Measurements from ENCODE around the gene HBG1. TPM values are rescaled to one million over a fixed set of nuclear protein-coding genes. Genes with fewer than 3 reads are reported as not detected.
"Not testable (repeated sequence)": the region's sequence is repeated elsewhere in the genome, so short reads cannot be mapped to it uniquely, and the experiment has no call there.

HBG1 gene
- total RNA-seq, 1 donor from 2014 or later, result not detected

DNA sequence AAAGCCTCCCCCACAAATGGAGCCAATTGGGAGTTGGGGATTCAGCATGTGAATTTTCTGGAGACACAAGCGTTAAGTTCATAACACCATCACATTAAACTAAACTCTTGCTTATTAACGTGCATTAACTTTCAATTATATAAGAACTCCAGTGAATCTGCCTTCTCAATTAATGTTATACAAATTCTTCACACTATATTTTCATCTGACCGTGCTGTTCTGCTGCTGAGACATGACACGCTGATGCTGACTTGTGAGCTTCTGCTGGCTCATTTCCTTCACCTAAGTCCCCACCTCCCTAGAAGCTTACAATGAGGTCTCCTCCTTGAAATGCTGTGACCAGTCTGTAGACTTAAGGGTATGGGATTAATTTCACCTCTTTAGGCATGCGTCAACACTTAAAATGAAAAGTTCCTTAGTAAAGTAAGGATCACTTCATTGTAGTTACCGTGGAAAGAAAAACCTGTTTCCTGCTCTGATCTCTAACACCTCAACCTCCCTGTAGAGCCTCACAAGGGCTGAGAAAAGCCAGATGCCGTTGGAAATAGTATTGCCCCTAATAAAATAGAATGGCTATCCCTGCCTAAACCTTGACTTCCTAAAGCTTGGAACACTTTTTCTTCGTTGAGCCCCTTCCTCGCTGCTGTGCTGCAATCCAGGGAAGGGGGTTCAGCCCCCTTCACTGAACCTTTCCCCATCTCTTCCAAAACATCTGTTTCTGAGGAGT, 2.7 kb upstream of the HBG1 start:
- no peak for DNase-seq (ENCODE audit: missing footprints)
- no peak for ATAC-seq
- intact Hi-C loops (cut with DNase I), result no loop called here

DNA sequence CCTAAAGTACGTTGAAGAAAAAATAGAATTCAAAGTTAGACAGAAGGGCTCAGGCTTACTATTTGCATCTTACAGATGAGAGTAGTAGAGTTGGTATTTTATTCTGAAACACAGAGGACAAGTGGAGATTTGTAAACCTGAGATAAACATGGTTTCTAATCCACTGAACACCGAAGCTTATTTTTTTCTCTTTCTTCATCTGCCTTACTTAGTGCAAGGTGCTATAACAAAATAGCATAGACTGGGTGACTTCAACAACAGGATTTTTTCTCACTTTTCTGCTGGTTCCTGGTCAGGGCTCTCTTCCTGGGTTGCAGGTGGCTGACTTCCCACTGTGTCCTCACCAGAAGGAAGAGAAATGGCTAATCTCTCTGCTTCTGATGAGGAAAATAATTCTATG, 2.1 kb upstream of the HBG1 start:
- no peak for ATAC-seq

DNA sequence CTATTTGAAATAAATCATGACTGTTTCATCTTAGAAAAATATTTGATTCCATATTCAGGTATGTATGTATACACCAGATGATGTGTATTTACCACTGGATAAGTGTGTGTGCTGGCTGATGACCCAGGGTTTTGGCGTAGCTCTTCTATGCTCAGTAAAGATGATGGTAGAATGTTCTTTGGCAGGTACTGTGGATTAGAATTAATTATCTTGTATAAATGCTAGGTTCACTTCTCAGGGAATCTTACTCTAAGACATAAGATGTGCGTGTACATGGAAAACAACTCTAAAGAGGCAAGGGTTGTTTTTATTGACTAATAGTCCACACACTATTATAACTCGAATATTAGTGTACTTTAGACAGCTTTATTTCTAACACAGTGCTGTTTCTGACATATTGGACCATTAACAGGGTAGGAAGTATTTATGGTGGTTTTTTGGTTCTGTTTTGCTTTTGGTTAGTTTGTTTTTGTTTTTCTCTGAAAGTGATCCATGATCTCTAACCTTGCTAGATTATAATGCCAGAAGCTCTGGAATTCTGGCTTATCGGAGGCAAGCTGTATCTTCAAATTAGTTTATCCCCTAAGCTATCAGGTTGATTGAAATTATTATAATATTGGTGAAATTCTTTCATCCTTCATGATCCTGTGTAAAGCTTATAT, 1.0 kb upstream of the HBG1 start:
- no peak for ATAC-seq
- DNase-seq (ENCODE audit: missing footprints), result no peak
- intact Hi-C loops (cut with DNase I), result no loop called here

More for the DNA sequence above, 2.1 kb upstream of the HBG1 start:
- DNase-seq (ENCODE audit: missing footprints), result no peak
- intact Hi-C loops (cut with DNase I), result no loop called here

DNA sequence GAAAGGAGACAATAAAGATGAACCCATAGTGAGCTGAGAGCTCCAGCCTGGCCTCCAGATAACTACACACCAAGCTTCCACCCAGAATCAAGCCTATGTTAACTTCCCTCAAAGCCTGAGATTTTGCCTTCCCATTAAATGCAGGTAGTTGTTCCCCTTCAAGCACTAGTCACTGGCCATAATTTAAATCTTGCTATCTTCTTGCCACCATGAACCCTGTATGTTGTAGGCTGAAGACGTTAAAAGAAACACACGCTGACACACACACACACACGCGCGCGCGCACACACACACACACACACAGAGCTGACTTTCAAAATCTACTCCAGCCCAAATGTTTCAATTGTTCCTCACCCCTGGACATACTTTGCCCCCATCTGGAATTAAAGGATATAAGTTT, 1.2 kb downstream of the HBG1 start:
- intact Hi-C loops (cut with DNase I); ATAC-seq; DNase-seq (ENCODE audit: missing footprints): not testable (repeated sequence)

GRCh38 chr11:5247472-5248192, 2.0 kb downstream of the HBG1 start:
- intact Hi-C loops (cut with DNase I), result no loop called here
- ATAC-seq (no peak), DNase-seq (ENCODE audit: missing footprints) (no peak)

GRCh38 chr11:5246772-5247471, 2.7 kb downstream of the HBG1 start:
- no peak for ATAC-seq
- intact Hi-C loops (cut with DNase I), result no loop called here
- DNase-seq (ENCODE audit: missing footprints), result no peak

GRCh38 chr11:5245155-5245554, 4.5 kb downstream of the HBG1 start:
- intact Hi-C loops (cut with DNase I), result no loop called here
- no peak for DNase-seq (ENCODE audit: missing footprints)
- ATAC-seq, result no peak

GRCh38 chr11:5243816-5244180, 5.9 kb downstream of the HBG1 start:
- DNase-seq (ENCODE audit: missing footprints) (no peak), ATAC-seq (no peak)
- intact Hi-C loops (cut with DNase I), result no loop called here

DNA sequence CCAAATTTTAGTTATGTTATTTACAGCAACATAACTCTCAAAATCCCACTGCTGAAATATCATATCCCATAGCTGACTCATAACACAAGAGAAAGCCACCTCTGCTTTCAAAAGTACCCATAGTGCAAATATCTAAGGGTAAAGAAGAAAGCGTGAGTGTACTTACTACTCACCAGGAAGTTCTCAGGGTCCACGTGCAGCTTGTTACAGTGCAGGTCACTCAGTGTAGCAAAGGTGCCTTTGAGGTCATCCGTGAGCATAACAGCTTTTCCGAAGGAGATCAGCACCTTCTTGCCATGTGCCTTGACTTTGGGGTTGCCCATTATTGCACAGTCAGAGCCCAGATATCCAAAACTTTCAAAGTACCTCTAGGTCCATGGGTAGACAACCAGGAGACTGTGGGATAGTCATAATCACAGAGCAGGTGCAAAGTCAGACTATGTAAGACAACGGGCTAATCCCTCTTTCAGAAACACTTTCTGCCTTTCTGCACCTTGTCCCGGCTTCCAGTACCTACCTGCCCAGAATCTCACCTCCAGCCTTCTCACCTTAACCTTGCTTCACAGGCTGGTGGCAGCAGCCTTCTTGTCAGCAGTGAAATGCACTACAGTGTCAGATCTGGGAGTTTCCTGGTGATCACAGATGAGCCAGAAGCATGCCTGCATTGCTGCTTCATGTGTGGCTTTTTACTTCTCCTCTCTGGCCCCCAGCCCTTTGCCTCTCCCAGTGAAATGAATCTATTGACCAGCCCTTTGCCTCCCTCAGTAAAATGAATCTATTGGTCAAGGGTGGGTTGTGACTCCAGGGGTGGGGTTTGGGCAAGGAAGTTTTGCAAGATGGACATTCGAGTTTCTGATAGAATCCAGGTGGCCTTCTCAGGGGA, 6.5 kb downstream of the HBG1 start:
- no peak for DNase-seq (ENCODE audit: missing footprints)
- intact Hi-C loops (cut with DNase I), result no loop called here
- no peak for ATAC-seq

- intact Hi-C loops (cut with DNase I), result no loop called here
- DNase-seq (ENCODE audit: missing footprints) (no peak), ATAC-seq (no peak)
Observed at GRCh38 chr11:5242208-5242607, 7.4 kb downstream of the HBG1 start.

DNA sequence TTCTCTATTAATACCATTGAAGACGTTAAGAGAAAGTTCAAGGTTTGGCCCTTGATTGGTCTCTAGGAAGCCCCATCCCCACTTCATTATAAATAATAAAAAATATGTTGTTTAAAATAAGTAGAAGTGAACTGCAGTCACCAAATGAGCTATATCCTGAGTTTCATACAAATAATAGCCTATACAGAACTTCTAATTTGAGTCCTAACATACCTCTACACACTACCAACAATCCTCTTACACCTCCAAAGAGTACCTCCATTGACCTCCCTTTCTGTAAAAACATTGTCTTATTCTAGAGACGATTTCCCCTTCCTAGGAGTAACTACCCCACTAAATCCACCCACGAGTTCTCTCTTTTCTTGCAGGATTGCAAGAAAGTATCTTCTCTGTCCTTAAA, 8.2 kb downstream of the HBG1 start:
- intact Hi-C loops (cut with DNase I), result no loop called here
- DNase-seq (ENCODE audit: missing footprints) (no peak), ATAC-seq (no peak)

GRCh38 chr11:5240458-5240857, 9.2 kb downstream of the HBG1 start:
- intact Hi-C loops (cut with DNase I), result no loop called here
- no peak for ATAC-seq

DNA sequence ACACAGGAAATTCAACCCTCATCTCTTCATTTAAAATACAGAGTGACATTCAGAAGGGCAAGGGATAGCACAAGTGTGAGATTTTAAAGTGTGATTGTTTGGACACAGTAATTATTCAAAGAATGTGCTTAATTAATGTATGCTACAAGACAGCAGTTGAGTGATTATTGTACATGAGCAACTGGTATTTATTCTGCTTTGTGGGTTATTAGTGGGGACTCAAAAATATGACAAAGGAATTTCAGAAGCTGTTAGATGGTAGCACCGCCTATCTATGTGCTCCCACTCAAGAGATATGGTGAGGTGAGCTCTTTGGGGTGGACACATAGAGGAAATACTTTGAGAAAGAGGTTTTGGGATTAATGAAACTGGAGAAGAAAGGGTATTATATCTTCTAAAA, 9.6 kb downstream of the HBG1 start:
- intact Hi-C loops (cut with DNase I), result no loop called here

More at GRCh38 chr11:5240458-5240857, 9.2 kb downstream of the HBG1 start:
- no peak for DNase-seq (ENCODE audit: missing footprints)

GRCh38 chr11:5239046-5239445, 10.6 kb downstream of the HBG1 start:
- DNase-seq (ENCODE audit: missing footprints) (no peak), ATAC-seq (no peak)
- intact Hi-C loops (cut with DNase I), result no loop called here

More for the DNA sequence above, 9.6 kb downstream of the HBG1 start:
- no peak for DNase-seq (ENCODE audit: missing footprints)
- no peak for ATAC-seq

DNA sequence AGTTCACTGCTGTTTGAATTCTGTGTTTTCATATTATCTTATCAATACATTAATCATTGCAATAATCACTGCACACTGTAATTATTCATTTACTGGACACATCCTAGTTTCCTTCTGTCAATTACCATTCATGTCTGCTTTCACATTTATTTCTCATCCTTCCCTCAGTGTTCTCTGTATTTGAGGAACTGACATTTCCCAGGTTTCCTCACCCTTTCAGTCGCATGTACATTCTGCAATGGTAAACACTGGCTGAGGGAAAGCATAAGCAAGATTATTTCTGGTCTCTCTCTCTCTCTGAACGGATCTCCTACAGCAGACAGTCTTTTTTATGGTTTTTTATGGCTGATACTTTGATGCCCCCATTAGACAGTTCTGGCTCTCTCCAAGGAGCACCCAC, 11.2 kb downstream of the HBG1 start:
- ATAC-seq, result no peak
- intact Hi-C loops (cut with DNase I), result no loop called here
- no peak for DNase-seq (ENCODE audit: missing footprints)

DNA sequence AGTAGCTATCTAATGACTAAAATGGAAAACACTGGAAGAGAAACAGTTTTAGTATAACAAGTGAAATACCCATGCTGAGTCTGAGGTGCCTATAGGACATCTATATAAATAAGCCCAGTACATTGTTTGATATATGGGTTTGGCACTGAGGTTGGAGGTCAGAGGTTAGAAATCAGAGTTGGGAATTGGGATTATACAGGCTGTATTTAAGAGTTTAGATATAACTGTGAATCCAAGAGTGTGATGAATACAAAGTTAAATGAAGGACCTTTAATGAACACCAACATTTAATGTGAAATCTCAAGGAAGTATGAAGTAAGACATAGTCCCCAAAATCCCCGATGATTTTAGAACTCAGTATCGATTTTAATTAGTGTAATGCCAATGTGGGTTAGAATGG, 12.2 kb downstream of the HBG1 start:
- intact Hi-C loops (cut with DNase I), result no loop called here
- ATAC-seq (no peak), DNase-seq (ENCODE audit: missing footprints) (no peak)

DNA sequence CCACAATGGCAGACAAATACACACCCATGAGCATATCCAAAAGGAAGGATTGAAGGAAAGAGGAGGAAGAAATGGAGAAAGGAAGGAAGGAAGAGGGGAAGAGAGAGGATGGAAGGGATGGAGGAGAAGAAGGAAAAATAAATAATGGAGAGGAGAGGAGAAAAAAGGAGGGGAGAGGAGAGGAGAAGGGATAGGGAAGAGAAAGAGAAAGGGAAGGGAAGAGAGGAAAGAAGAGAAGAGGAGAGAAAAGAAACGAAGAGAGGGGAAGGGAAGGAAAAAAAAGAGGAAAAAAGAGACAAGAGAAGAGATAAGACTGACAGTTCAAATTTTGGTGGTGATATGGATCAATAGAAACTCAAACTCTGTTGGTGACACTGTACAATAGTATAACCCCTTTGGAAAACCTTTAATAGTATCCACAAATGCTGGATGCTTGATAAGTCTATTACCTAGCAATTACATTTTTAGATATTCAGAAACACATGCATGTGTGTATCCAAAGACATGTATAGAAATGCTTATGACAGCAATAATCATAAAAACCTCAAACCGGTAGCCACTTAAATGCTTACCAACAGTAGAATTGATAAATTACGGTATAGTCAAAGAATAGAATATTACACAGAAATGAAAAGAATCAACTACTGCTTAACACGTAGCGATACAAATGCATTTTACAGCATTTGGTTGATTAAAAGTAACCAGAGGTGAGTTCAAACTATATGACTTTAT, 14.1 kb downstream of the HBG1 start:
- DNase-seq (ENCODE audit: missing footprints), result no peak
- ATAC-seq, result no peak
- intact Hi-C loops (cut with DNase I), result no loop called here

- no peak for ATAC-seq
- no peak for DNase-seq (ENCODE audit: missing footprints)
- intact Hi-C loops (cut with DNase I), result no loop called here
Observed at GRCh38 chr11:5234381-5234834, 15.2 kb downstream of the HBG1 start, which contains the start of gene HBD. TSS of gene HBD (minus strand) at chr11:5234483. CDS start at chr11:5234433, 50 bp downstream.

All from Right ventricle myocardium inferior (tissue), 1 donor.